WTC11 (cell line): Measurements from ENCODE around the gene INF2.

Experiments
- CTCF ChIP-seq: fragments of 200-600 bp; IDR thresholded peaks from 2 replicates; pipeline ENCODE4 v1.8.0; 2022; ENCODE audit warnings: antibody characterized with exemption
- ZNF281 ChIP-seq: sonication (generic); formaldehyde crosslinking; IDR thresholded peaks from 2 replicates; pipeline ENCODE4 v1.8.0; 2023; ENCODE audit warnings: mild to moderate bottlenecking, missing genetic modification reagents

DNA sequence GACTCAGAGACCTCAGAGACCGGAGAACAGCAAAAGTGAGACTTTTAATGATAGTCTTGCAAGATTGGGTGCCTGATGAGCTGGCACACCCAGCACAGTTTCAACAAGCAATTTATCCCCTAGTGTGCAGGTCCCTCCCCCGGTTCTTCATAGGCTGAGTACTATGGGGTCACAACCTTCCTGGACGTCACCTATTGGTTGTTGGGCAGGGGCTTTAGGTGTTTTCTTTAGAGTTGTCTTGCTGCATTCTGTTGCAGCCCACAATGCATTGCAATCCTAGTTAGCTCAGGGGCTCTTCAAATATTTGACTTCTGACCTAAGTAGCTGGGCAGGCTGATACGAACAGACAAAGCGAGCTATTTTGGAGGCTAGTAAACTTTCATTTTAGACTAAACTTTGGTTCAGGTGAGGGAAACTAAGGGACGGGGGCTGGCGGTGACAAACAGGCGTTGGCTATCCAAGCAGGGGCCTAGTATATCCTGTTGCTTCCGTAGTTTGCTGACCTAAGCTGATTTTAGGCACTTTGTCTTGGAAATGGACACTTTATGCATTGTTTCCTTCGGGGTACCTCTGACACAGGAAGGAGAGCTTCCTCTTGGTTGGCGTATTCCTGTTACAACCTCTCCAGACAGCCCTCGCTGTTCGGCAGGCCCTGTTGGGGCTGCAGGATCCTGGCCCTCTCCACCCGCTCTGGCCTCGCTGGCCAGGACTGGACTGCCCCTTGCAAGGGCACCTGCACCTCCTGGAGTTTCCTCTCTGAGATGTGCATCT is 77.6 kb downstream of the INF2 start:
- TF ChIP-seq ZNF281 (CRISPR knock-in tag) (no peak), CTCF (no peak)
